ENCODE measurements around the gene BRD4. TPM values are rescaled to one million over a fixed set of nuclear protein-coding genes. Genes with fewer than 3 reads are reported as not detected.

The BRD4 gene
- total RNA-seq, 1 donor from 2014 or later = 104 TPM

DNA sequence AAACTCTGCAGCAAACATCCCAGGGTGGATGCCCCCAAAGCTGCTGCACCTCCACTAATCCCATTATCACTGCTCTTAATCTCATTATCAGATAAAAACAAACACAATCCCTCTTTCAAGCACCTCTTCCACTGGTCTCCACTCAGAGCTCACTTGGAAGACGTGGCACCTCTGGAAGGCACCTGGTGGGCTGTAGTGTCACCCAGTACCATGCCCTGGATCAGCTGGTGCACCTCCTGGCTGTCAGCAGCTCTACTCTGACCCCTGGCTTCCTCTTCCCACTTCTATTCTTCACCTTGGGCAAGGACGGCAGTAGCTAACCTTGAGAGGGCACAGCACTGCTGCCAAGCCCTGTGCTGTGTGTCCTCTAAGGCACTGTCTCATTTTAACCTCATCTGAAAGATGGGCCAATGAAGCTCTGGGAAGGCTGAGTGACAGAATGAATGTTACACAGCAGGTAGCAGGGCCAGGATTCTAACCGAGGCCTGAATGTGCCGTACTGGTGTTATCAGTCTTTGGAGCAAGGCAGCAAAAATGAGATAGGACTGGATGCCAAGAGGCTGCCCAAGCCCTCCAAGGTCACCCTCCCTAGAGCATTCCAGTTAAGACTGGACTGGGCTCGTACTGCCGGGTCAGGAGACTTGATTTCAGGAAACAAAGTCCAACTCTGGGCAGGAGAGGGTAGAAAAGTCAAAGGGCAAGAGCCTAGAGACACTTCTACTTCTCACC is 7.4 kb downstream of the BRD4 start:
- intact Hi-C loops (cut with DNase I) = no loop called here

DNA sequence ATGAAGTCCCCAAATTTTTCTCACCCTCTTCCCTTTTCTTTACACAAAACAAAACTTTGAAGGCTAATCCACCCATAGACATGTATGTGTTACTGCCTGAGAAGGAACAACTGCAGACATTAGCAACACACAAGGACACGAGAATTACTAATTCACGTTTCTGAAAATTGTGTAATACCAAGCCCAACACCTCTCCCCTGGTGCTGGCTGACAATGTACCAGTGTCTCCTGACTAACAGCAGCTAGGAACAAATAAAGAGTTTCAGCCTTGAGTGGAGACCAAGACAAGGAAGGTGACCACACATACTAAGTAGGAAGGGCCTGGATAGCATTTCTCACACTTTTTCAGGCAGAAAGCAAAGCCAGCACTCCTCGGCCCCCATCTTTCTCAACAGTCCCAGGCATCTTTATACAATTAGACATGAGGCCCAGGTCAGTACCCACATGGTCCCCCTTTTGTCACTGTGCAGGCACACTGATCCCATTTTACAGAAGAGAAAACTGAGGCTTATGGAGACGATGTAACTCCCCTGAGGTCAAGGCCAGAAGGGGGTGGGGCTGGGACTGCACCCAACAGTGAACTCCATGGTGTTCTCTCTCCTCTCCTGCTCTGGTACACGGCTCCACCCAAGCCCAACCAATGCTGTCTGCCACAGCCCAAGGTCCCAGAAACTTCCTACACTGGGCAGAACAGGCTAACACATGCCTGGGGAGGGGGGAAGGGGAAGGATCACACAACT is 8.7 kb downstream of the BRD4 start:
- DNase-seq (peak; percentile 55), ATAC-seq (peak; percentile 44 to 64)
- peaks cover 97% of the 10 kb centered on the region for H3K4me1 ChIP-seq
- peak overlapping the region; percentile 7 for H3K27ac ChIP-seq
- intact Hi-C loops (cut with DNase I) = no loop called here
- no peak for TF ChIP-seq CTCF (IDR thresholded peaks at IDR 0.05)
- H3K9me3 ChIP-seq = no peaks in the 10 kb centered on the region
- no peak overlapping the region for H3K4me3 ChIP-seq
- no peaks in the 10 kb centered on the region for H3K36me3 ChIP-seq
- no peaks in the 10 kb centered on the region for H3K27me3 ChIP-seq (ENCODE audit: low read depth)

More for the DNA sequence above, 7.4 kb downstream of the BRD4 start:
- Histone ChIP-seq H3K27me3 (ENCODE audit: low read depth) (no peaks in the 10 kb centered on the region), H3K4me1 (peaks cover 97% of the 10 kb centered on the region), H3K36me3 (no peaks in the 10 kb centered on the region), H3K4me3 (no peak overlapping the region), H3K27ac (peak overlapping the region; percentile 42), H3K9me3 (no peaks in the 10 kb centered on the region)
- no peak for TF ChIP-seq CTCF (IDR thresholded peaks at IDR 0.05)
- DNase-seq (no peak), ATAC-seq (peak in 1 of 2 donors; percentile 20)

- Histone ChIP-seq H3K27ac (no peak overlapping the region), H3K4me1 (peaks cover 98% of the 10 kb centered on the region), H3K9me3 (no peaks in the 10 kb centered on the region), H3K36me3 (no peaks in the 10 kb centered on the region), H3K27me3 (ENCODE audit: low read depth) (no peaks in the 10 kb centered on the region), H3K4me3 (no peak overlapping the region)
- DNase-seq (no peak), ATAC-seq (no peak)
- intact Hi-C loops (cut with DNase I) = no loop called here
- no peak for TF ChIP-seq CTCF (IDR thresholded peaks at IDR 0.05)
Measured at GRCh38 chr19:15321739-15322138, 10.6 kb downstream of the BRD4 start.

GRCh38 chr19:15320116-15320515 is 12.2 kb downstream of the BRD4 start:
- ATAC-seq = peak in 1 of 2 donors; percentile 35
- Histone ChIP-seq H3K27me3 (ENCODE audit: low read depth) (no peaks in the 10 kb centered on the region), H3K4me3 (no peak overlapping the region), H3K36me3 (no peaks in the 10 kb centered on the region), H3K9me3 (no peaks in the 10 kb centered on the region), H3K27ac (peak overlapping the region; percentile 36), H3K4me1 (peaks cover 98% of the 10 kb centered on the region)
- TF ChIP-seq CTCF (IDR thresholded peaks at IDR 0.05) = no peak
- intact Hi-C loops (cut with DNase I) = no loop called here
- DNase-seq = no peak

DNA sequence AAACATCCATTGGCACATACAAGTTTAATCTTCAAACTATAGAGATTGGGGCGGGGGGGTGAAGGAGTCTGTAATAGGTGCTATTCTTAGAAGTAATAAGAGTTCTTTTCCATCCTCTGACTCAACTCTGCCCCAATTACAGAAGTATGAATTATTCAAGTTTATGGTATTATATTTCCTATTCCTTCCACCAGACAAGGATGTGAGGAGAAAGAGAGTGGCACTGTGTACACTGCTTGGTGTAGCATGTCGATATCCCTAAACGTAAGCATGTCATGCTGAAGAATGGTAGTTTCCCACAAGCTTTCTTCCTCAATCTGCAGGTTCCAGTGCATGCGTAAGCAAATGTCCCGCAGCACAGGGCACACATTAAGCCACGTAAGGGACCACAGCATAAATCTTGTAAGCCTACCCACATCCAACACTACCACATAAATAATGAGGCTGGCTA is 14.1 kb downstream of the BRD4 start:
- DNase-seq (no peak), ATAC-seq (peak; percentile 36 to 57)
- Histone ChIP-seq H3K27ac (peak overlapping the region; percentile 27), H3K4me3 (no peak overlapping the region), H3K36me3 (no peaks in the 10 kb centered on the region), H3K9me3 (no peaks in the 10 kb centered on the region), H3K27me3 (ENCODE audit: low read depth) (no peaks in the 10 kb centered on the region), H3K4me1 (peaks cover 98% of the 10 kb centered on the region)
- intact Hi-C loops (cut with DNase I) = no loop called here
- TF ChIP-seq CTCF (IDR thresholded peaks at IDR 0.05) = no peak

Data from lower lobe of right lung (tissue), 2 donors.